ENCODE measurements around the gene RFX8.

DNA sequence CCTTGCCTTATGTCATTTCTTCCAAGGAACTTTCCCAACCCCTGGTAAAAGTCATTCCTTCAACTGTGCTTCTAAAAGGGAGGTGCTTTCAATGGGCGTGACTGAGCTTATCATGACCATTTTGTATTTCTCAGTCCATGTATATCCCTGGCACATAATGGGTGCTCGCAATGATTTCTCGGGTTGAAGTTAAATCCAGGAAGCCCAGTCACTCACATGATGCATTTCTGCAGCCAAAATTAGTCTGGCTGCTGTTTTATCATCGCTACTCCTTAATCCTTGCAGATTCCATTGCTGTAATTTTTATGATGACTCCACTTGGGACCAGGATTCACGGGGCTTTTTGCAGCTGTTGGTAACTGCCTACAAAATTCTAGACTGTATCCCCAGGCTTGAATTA lies 25.9 kb upstream of the RFX8 start:
- TF ChIP-seq JUN (CRISPR knock-in tag; IDR thresholded peaks at IDR 0.05) (no peak), ZNF138 (CRISPR knock-in tag; IDR thresholded peaks at IDR 0.05; ENCODE audit: low read depth) (no peak), FOXK2 (IDR thresholded peaks at IDR 0.05) (no peak), ZNF619 (CRISPR knock-in tag; IDR thresholded peaks at IDR 0.05) (no peak), CTCF (CRISPR knock-in tag; IDR thresholded peaks at IDR 0.05) (no peak), POLR2AphosphoS5 (IDR thresholded peaks at IDR 0.05; ENCODE audit: low read depth, low read length) (no peak), USF2 (IDR thresholded peaks at IDR 0.05; ENCODE audit: low read depth, low read length) (no peak), USF2 (CRISPR knock-in tag; IDR thresholded peaks at IDR 0.05; ENCODE audit: borderline replicate concordance) (no peak), HMGXB3 (CRISPR knock-in tag; IDR thresholded peaks at IDR 0.05; ENCODE audit: borderline replicate concordance) (no peak)
